Endothelial cell of umbilical vein (primary cell): Measurements from ENCODE around the gene FMN1.

Experiments
- EZH2 ChIP-seq: IDR thresholded peaks from 2 replicates; pipeline ENCODE4 v1.6.1; 2012; ENCODE audit warnings: borderline replicate concordance, low read depth, mild to moderate bottlenecking, moderate library complexity, low read length, inconsistent platforms; ENCODE audit not compliant: severe bottlenecking
- FOS ChIP-seq: IDR thresholded peaks from 2 replicates; pipeline ENCODE4 v1.6.1; 2011; ENCODE audit warnings: mild to moderate bottlenecking, low read length, moderate library complexity, borderline replicate concordance; ENCODE audit not compliant: insufficient read depth
- POLR2A ChIP-seq: IDR thresholded peaks from 2 replicates; pipeline ENCODE4 v1.6.1; 2012; ENCODE audit warnings: low read depth, mild to moderate bottlenecking, control low read depth, low read length
- POLR2AphosphoS5 ChIP-seq: IDR thresholded peaks from 2 replicates; pipeline ENCODE4 v1.6.1; 2012; ENCODE audit warnings: low read depth, mild to moderate bottlenecking, control low read depth, low read length, moderate library complexity; ENCODE audit not compliant: insufficient read depth
- TF ChIP-seq, protein P1 (sequence below), 2 donors: IDR thresholded peaks; 1 replicate in 1 of 2; 2 replicates in 1 of 2; pipeline ENCODE4 v1.5.1; 2011; ENCODE audit warnings: low read length in 2 of 2, mild to moderate bottlenecking in 2 of 2, moderate library complexity in 2 of 2, control low read depth in 1 of 2, inconsistent platforms in 1 of 2, low read depth in 1 of 2; ENCODE audit not compliant: insufficient read depth in 1 of 2; ENCODE audit errors: extremely low read depth in 1 of 2
- TF ChIP-seq, protein P2 (sequence below): IDR thresholded peaks from 2 replicates; pipeline ENCODE4 v1.6.1; 2011; ENCODE audit not compliant: insufficient read depth, insufficient read length

DNA sequence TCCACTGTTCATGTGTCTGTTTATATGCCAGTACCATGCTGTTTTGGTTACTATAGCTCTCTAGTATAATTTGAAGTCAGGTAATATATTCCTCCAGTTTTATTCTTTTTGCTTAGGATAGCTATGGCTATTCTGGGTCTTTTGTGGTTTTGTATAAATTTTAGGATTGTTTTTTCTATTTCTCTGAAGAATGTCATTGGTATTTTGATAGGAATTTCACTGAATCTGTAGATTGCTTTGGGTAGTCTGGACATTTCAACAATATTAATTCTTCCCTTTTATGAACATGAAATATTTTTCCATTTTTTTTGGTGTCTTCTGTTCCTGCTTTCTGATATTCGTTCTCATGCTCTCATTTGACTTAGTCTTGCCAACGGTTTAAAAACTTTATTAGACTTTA is 437.1 kb downstream of the FMN1 start:
- TF ChIP-seq POLR2AphosphoS5 (no peak), EZH2 (no peak), FOS (no peak), POLR2A (no peak)
- TF ChIP-seq, protein P1, sequence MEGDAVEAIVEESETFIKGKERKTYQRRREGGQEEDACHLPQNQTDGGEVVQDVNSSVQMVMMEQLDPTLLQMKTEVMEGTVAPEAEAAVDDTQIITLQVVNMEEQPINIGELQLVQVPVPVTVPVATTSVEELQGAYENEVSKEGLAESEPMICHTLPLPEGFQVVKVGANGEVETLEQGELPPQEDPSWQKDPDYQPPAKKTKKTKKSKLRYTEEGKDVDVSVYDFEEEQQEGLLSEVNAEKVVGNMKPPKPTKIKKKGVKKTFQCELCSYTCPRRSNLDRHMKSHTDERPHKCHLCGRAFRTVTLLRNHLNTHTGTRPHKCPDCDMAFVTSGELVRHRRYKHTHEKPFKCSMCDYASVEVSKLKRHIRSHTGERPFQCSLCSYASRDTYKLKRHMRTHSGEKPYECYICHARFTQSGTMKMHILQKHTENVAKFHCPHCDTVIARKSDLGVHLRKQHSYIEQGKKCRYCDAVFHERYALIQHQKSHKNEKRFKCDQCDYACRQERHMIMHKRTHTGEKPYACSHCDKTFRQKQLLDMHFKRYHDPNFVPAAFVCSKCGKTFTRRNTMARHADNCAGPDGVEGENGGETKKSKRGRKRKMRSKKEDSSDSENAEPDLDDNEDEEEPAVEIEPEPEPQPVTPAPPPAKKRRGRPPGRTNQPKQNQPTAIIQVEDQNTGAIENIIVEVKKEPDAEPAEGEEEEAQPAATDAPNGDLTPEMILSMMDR (IDR thresholded peaks at IDR 0.05; ENCODE audit: extremely low read depth in 1 of 2, insufficient read depth in 1 of 2, low read depth in 1 of 2, low read length in 2 of 2): no peak
- TF ChIP-seq, protein P2, sequence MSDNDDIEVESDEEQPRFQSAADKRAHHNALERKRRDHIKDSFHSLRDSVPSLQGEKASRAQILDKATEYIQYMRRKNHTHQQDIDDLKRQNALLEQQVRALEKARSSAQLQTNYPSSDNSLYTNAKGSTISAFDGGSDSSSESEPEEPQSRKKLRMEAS: no peak
